Activated CD4-positive, alpha-beta memory T cell treated with anti-CD3 and anti-CD28 coated beads, Interleukin-2, amount 10 ng/mL, durations not matched to agents 7 days and 5 days (primary cell): ENCODE measurements around the gene TEAD4. TPM values are rescaled to one million over a fixed set of nuclear protein-coding genes. Genes with fewer than 3 reads are reported as not detected.

Source experiments
- CTCF ChIA-PET: fragments of 350-600 bp; sonication (Branson Sonifier 250); formaldehyde crosslinking; loops from one replicate; lab custom pipeline; 2021; ENCODE audit warnings: antibody characterized with exemption, inconsistent platforms; lab: Charles Lee
- POLR2A ChIA-PET: fragments of 350-600 bp; sonication (Branson Sonifier 250); formaldehyde crosslinking; loops from one replicate; lab custom pipeline; 2021; ENCODE audit warnings: antibody characterized with exemption; lab: Charles Lee
- DNase-seq: peaks from one replicate; pipeline ENCODE4 v3.0.0-alpha.2; 2020
- H3K27ac Mint-ChIP-seq: one replicate; pipeline ENCODE4 v1.8.0; 2021; ENCODE audit warnings: mild to moderate bottlenecking, mixed read lengths
- H3K27me3 Mint-ChIP-seq: one replicate; pipeline ENCODE4 v1.8.0; 2021; ENCODE audit warnings: mixed read lengths
- H3K36me3 Mint-ChIP-seq: one replicate; pipeline ENCODE4 v1.8.0; 2021; ENCODE audit warnings: low read depth, mixed read lengths
- H3K4me1 Mint-ChIP-seq: one replicate; pipeline ENCODE4 v1.8.0; 2021; ENCODE audit warnings: mixed read lengths
- H3K4me3 Mint-ChIP-seq: one replicate; pipeline ENCODE4 v1.8.0; 2021; ENCODE audit warnings: mild to moderate bottlenecking, mixed read lengths
- H3K9me3 Mint-ChIP-seq: one replicate; pipeline ENCODE4 v1.8.0; 2021; ENCODE audit warnings: mixed read lengths
- total RNA-seq, 2 experiments: library from RNA; stranded (reverse); gene quantifications; one replicate each; pipeline ENCODE4 v1.2.3, GENCODE V29; 2021

Gene TEAD4
- total RNA-seq, 2 experiments from 2014 or later: 0.68 to 0.83 TPM

GRCh38 chr12:3087758-3088650 is 128.8 kb downstream of the TEAD4 start:
- Mint-ChIP-seq H3K36me3 (no peaks in the 10 kb centered on the region), H3K27me3 (no peaks in the 10 kb centered on the region), H3K27ac (no peak overlapping the region), H3K4me1 (peaks cover 4% of the 10 kb centered on the region), H3K4me3 (no peak overlapping the region), H3K9me3 (no peaks in the 10 kb centered on the region)
- ChIA-PET POLR2A (no interaction called here), CTCF (interaction anchor here (1.6 kb wide), 1 partner anchor 14 kb away, joined by 3 read pairs; no protein-coding TSS in a partner anchor)
- no peak for DNase-seq

GRCh38 chr12:3089588-3089987 is 130.4 kb downstream of the TEAD4 start:
- CTCF ChIA-PET: interaction anchor here (0.7 kb wide), 1 partner anchor 17 kb away, joined by 3 read pairs; no protein-coding TSS in a partner anchor

More at GRCh38 chr12:3089588-3089987, 130.4 kb downstream of the TEAD4 start:
- Mint-ChIP-seq H3K4me3 (no peak overlapping the region), H3K27ac (no peak overlapping the region), H3K36me3 (no peaks in the 10 kb centered on the region), H3K9me3 (no peaks in the 10 kb centered on the region), H3K27me3 (no peaks in the 10 kb centered on the region), H3K4me1 (no peaks in the 10 kb centered on the region)
- no peak for DNase-seq
- POLR2A ChIA-PET: no interaction called here

Other genes with a start within 250 kb of the TEAD4 start
- 10 to 100 TPM; 62.6 to 70.7 TPM for gene FKBP4, start 164.4 kb upstream of the TEAD4 start, total RNA-seq
- gene ITFG2, start 146.7 kb upstream of the TEAD4 start, total RNA-seq: 10 to 100 TPM; 25.9 to 29.5 TPM
- not detected for gene NRIP2, start 124.4 kb upstream of the TEAD4 start, total RNA-seq
- under 1 TPM in 1 of 2 experiments, not detected in 1; 0.20 TPM for gene TEX52, start 102.4 kb upstream of the TEAD4 start, total RNA-seq
- 100 to 1,000 TPM; 102 to 109 TPM for gene FOXM1, start 82.2 kb upstream of the TEAD4 start, total RNA-seq
- gene RHNO1, start 82.2 kb upstream of the TEAD4 start, total RNA-seq: 10 to 100 TPM; 65.3 to 70.6 TPM
- gene TULP3, start 68.5 kb upstream of the TEAD4 start, total RNA-seq: 1 to 10 TPM; 8.4 to 8.8 TPM
- under 1 TPM; 0.18 to 0.28 TPM for gene TSPAN9, start 118.0 kb downstream of the TEAD4 start, total RNA-seq